ENCODE measurements around the gene NOX5. TPM values are rescaled to one million over a fixed set of nuclear protein-coding genes. Genes with fewer than 3 reads are reported as not detected.

The NOX5 gene
- total RNA-seq, 1 donor from 2014 or later, result not detected

DNA sequence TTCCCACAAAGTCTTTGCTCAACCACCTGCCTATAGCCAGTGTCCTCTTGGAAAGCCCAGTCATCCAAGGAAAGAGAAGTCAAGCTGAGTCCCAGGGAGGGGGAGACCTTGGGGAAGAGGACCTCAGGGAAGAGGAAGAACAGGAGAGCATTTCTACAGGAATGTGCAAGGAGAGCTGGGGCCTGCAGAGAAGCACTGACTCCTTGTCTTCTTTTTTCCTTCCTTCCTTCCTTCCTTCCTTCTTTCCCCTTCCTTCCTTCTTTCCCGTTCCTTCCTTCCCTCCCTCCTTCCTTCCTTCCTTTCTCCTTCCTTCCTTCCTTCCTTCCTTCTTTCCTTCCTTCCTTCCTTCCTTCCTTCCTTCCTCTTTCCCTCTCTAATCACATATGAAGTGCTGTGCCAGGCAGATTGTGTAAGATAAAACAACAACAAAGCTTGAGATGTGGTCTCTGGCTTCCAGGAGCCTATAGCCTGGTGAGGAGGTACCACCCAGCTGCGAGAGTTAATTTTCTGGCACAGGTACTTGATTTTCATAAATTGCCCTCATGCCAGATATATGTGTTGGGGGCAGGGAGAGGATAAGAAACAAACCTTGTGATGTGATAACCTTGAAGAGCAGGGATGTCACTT lies 70.0 kb downstream of the NOX5 start:
- no peaks in the 10 kb centered on the region for H3K9me3 Mint-ChIP-seq
- H3K27ac Mint-ChIP-seq, result no peak overlapping the region
- peaks cover 39% of the 10 kb centered on the region for H3K27me3 Mint-ChIP-seq (ENCODE audit: low read depth)
- H3K4me3 Mint-ChIP-seq (ENCODE audit: low read depth), result no peak overlapping the region
- H3K36me3 Mint-ChIP-seq (ENCODE audit: low read depth), result no peaks in the 10 kb centered on the region
- no peak for DNase-seq (ENCODE audit: low spot score)
- H3K4me1 Mint-ChIP-seq (ENCODE audit: low read depth), result peaks cover 13% of the 10 kb centered on the region
- intact Hi-C loops (cut with micrococcal nuclease), result no loop called here

DNA sequence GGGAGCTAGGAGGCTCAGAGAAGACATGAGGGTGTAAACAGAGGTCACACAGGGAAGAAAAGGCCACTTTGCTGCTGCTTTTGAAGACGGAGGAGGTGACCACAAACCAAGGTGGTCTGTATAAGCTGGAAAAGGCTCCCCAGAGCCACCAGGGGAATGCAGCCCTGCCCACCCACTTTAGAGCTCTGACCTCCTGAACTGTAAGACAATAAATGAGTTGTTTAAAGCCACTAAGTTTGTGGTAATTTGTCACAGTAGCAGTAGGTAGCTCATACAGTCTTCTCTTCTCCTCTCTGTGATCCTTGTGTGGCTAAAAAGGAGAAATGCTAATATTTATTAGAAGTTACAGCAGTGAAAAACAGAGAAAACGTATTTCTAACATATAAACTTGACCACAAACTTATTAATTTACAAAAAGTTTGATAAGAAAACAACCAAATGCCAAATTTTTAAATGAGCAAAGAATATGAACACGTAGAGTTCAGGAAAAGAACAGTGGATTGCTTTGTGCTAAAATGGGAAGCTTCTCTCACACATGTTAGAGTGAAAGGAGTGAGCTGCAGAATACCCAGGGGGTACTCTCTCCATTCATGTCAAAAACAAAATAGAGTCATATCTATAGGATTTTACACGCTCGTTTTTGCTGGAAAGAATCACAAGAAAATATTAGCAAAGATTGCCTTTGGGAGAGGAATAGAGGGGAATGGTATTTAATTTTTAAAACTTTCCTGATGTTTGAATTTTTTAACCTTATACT lies 71.0 kb downstream of the NOX5 start:
- Mint-ChIP-seq H3K36me3 (ENCODE audit: low read depth) (no peaks in the 10 kb centered on the region), H3K4me3 (ENCODE audit: low read depth) (no peak overlapping the region), H3K27ac (no peak overlapping the region), H3K27me3 (ENCODE audit: low read depth) (peaks cover 38% of the 10 kb centered on the region), H3K9me3 (no peaks in the 10 kb centered on the region), H3K4me1 (ENCODE audit: low read depth) (peaks cover 13% of the 10 kb centered on the region)
- intact Hi-C loops (cut with micrococcal nuclease), result no loop called here
- no peak for DNase-seq (ENCODE audit: low spot score)

- Mint-ChIP-seq H3K4me3 (ENCODE audit: low read depth) (no peak overlapping the region), H3K4me1 (ENCODE audit: low read depth) (peaks cover 9% of the 10 kb centered on the region), H3K27me3 (ENCODE audit: low read depth) (peaks cover 35% of the 10 kb centered on the region), H3K9me3 (no peaks in the 10 kb centered on the region), H3K27ac (no peak overlapping the region), H3K36me3 (ENCODE audit: low read depth) (no peaks in the 10 kb centered on the region)
- DNase-seq (ENCODE audit: low spot score), result no peak
- intact Hi-C loops (cut with micrococcal nuclease), result no loop called here
These were observed 72.1 kb downstream of the NOX5 start for GRCh38 chr15:69086427-69087204.

- no peak overlapping the region for H3K27ac Mint-ChIP-seq
- no peak overlapping the region for H3K4me3 Mint-ChIP-seq (ENCODE audit: low read depth)
- H3K27me3 Mint-ChIP-seq (ENCODE audit: low read depth), result peaks cover 39% of the 10 kb centered on the region
- H3K4me1 Mint-ChIP-seq (ENCODE audit: low read depth), result peaks cover 4% of the 10 kb centered on the region
- intact Hi-C loops (cut with micrococcal nuclease), result no loop called here
- H3K9me3 Mint-ChIP-seq, result no peaks in the 10 kb centered on the region
- DNase-seq (ENCODE audit: low spot score), result no peak
- no peaks in the 10 kb centered on the region for H3K36me3 Mint-ChIP-seq (ENCODE audit: low read depth)
These were observed 73.0 kb downstream of the NOX5 start for GRCh38 chr15:69087366-69087976.

GRCh38 chr15:69088300-69088965 lies 73.9 kb downstream of the NOX5 start:
- no peak for DNase-seq (ENCODE audit: low spot score)
- no peaks in the 10 kb centered on the region for H3K4me1 Mint-ChIP-seq (ENCODE audit: low read depth)

GRCh38 chr15:69089258-69089657 lies 74.8 kb downstream of the NOX5 start:
- Mint-ChIP-seq H3K4me1 (ENCODE audit: low read depth) (no peaks in the 10 kb centered on the region), H3K27ac (no peak overlapping the region), H3K9me3 (no peaks in the 10 kb centered on the region), H3K27me3 (ENCODE audit: low read depth) (peaks cover 40% of the 10 kb centered on the region), H3K4me3 (ENCODE audit: low read depth) (no peak overlapping the region), H3K36me3 (ENCODE audit: low read depth) (no peaks in the 10 kb centered on the region)
- intact Hi-C loops (cut with micrococcal nuclease), result no loop called here
- no peak for DNase-seq (ENCODE audit: low spot score)

More at GRCh38 chr15:69088300-69088965, 73.9 kb downstream of the NOX5 start:
- peaks cover 40% of the 10 kb centered on the region for H3K27me3 Mint-ChIP-seq (ENCODE audit: low read depth)
- H3K9me3 Mint-ChIP-seq, result no peaks in the 10 kb centered on the region
- no peaks in the 10 kb centered on the region for H3K36me3 Mint-ChIP-seq (ENCODE audit: low read depth)
- H3K27ac Mint-ChIP-seq, result no peak overlapping the region
- intact Hi-C loops (cut with micrococcal nuclease), result no loop called here
- no peak overlapping the region for H3K4me3 Mint-ChIP-seq (ENCODE audit: low read depth)

- no peaks in the 10 kb centered on the region for H3K36me3 Mint-ChIP-seq (ENCODE audit: low read depth)
- no peak overlapping the region for H3K27ac Mint-ChIP-seq
- H3K4me3 Mint-ChIP-seq (ENCODE audit: low read depth), result no peak overlapping the region
- H3K4me1 Mint-ChIP-seq (ENCODE audit: low read depth), result no peaks in the 10 kb centered on the region
- H3K27me3 Mint-ChIP-seq (ENCODE audit: low read depth), result peaks cover 40% of the 10 kb centered on the region
- intact Hi-C loops (cut with micrococcal nuclease), result no loop called here
- H3K9me3 Mint-ChIP-seq, result no peaks in the 10 kb centered on the region
- no peak for DNase-seq (ENCODE audit: low spot score)
These were observed 75.9 kb downstream of the NOX5 start for GRCh38 chr15:69090197-69090948.

GRCh38 chr15:69091654-69092053 lies 77.2 kb downstream of the NOX5 start:
- intact Hi-C loops (cut with micrococcal nuclease), result no loop called here
- no peak for DNase-seq (ENCODE audit: low spot score)
- Mint-ChIP-seq H3K27me3 (ENCODE audit: low read depth) (peaks cover 37% of the 10 kb centered on the region), H3K4me1 (ENCODE audit: low read depth) (no peaks in the 10 kb centered on the region), H3K27ac (no peak overlapping the region), H3K9me3 (no peaks in the 10 kb centered on the region), H3K4me3 (ENCODE audit: low read depth) (no peak overlapping the region), H3K36me3 (ENCODE audit: low read depth) (no peaks in the 10 kb centered on the region)

- Mint-ChIP-seq H3K27ac (no peak overlapping the region), H3K9me3 (no peaks in the 10 kb centered on the region), H3K4me3 (ENCODE audit: low read depth) (no peak overlapping the region), H3K4me1 (ENCODE audit: low read depth) (no peaks in the 10 kb centered on the region), H3K36me3 (ENCODE audit: low read depth) (no peaks in the 10 kb centered on the region), H3K27me3 (ENCODE audit: low read depth) (peaks cover 38% of the 10 kb centered on the region)
- intact Hi-C loops (cut with micrococcal nuclease), result no loop called here
- DNase-seq (ENCODE audit: low spot score), result no peak
These were observed 77.7 kb downstream of the NOX5 start for GRCh38 chr15:69092159-69092558.

DNA sequence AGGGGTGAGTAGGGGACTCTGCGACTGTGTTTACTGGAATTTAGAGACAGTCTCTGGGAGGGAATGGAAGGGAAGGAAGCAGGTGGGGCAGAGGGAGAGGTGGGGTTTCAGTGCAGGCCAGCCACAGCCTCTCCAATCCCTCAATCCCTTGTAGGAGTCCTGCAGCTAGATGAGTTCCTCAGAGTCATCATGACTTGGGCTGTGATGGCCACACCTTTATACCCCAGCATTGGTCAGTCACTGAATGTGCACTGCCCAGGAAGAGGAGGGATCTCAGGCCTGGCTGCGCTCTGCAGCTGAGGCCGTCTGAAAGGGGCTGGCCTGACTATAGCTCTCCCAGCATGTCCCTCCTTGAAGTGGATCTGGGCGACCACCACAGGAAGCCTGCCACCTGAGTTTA lies 78.6 kb downstream of the NOX5 start:
- Mint-ChIP-seq H3K9me3 (no peaks in the 10 kb centered on the region), H3K27me3 (ENCODE audit: low read depth) (peaks cover 31% of the 10 kb centered on the region), H3K27ac (no peak overlapping the region), H3K4me3 (ENCODE audit: low read depth) (no peak overlapping the region), H3K4me1 (ENCODE audit: low read depth) (no peaks in the 10 kb centered on the region), H3K36me3 (ENCODE audit: low read depth) (no peaks in the 10 kb centered on the region)
- intact Hi-C loops (cut with micrococcal nuclease), result no loop called here
- DNase-seq (ENCODE audit: low spot score), result no peak

- Mint-ChIP-seq H3K36me3 (ENCODE audit: low read depth) (no peaks in the 10 kb centered on the region), H3K4me3 (ENCODE audit: low read depth) (no peak overlapping the region), H3K27ac (no peak overlapping the region), H3K4me1 (ENCODE audit: low read depth) (no peaks in the 10 kb centered on the region), H3K9me3 (no peaks in the 10 kb centered on the region), H3K27me3 (ENCODE audit: low read depth) (peaks cover 30% of the 10 kb centered on the region)
- no peak for DNase-seq (ENCODE audit: low spot score)
- intact Hi-C loops (cut with micrococcal nuclease), result no loop called here
These were observed 79.1 kb downstream of the NOX5 start for GRCh38 chr15:69093614-69094013.
